Posterior vena cava (tissue), 2 donors: ENCODE measurements around the gene PLCG2. TPM values are rescaled to one million over a fixed set of nuclear protein-coding genes. Genes with fewer than 3 reads are reported as not detected.
"Not testable (repeated sequence)": the region's sequence is repeated elsewhere in the genome, so short reads cannot be mapped to it uniquely, and the experiment has no call there.

ENCODE experiments used
- DNase-seq: peaks from one replicate; pipeline ENCODE4 v3.0.0-alpha.2; 2020; ENCODE audit warnings: low spot score
- intact Hi-C, 2 donors: fragments of 100-400 bp; cut with DNase I; formaldehyde crosslinking; loops; one replicate each; pipeline versions ENCODE4 v1.14.1 to v1.14.2; 2022 to 2023
- long read RNA-seq, 2 donors: library from polyadenylated mRNA; unstranded; transcript quantifications; one replicate each; pipeline ENCODE4 v2.0.0, GENCODE V29; 2020 to 2021
- total RNA-seq, 2 donors: library from RNA; stranded (reverse); fragmentation: NEBNext Ultra II Directional; extraction: Animal tissue kit (Norgen Biotek cat#: 25700); gene quantifications; one replicate each; pipeline ENCODE4 v1.2.1, GENCODE V29; 2021
- donor health status: DM: yes; HTN: yes; CAD: no.
- donor health status: DM: yes; HTN: yes; CAD: no.

PLCG2 gene
- 10 to 100 TPM; 15.9 to 24.5 TPM for total RNA-seq
- long read RNA-seq, donor 1, full-length matches to known transcripts = 1 of 4 reads
- long read RNA-seq, donor 1, partial matches to known transcripts = 3 of 4 reads
- long read RNA-seq, donor 1, other reads (novel, unspliced or antisense) = 0 of 4 reads
- long read RNA-seq, donor 2, partial matches to known transcripts = 9 of 10 reads
- long read RNA-seq, donor 2, other reads (novel, unspliced or antisense) = 1 of 10 reads

- DNase-seq = peak; percentile 93
- intact Hi-C loops = no loop called here
These were observed at the start of gene PLCG2 for GRCh38 chr16:81778861-81779535. TSS of gene PLCG2 (plus strand) at chr16:81779291. CDS start at chr16:81785990, 6,699 bp downstream.

GRCh38 chr16:81729451-81729850 is 49.6 kb upstream of the PLCG2 start:
- DNase-seq = no peak
- intact Hi-C loops = no loop called here

GRCh38 chr16:81730090-81731051 is 48.7 kb upstream of the PLCG2 start:
- peak; percentile 95 for DNase-seq
- intact Hi-C loops = loop anchor here in 1 of 2 donors (10.0 kb wide), 1 partner anchor 526 kb away; no protein-coding TSS in a partner anchor

- intact Hi-C loops = loop anchor here in 1 of 2 donors (10.0 kb wide), 1 partner anchor 527 kb away; no protein-coding TSS in a partner anchor
- no peak for DNase-seq
These were observed 47.4 kb upstream of the PLCG2 start for GRCh38 chr16:81731649-81732048.

- intact Hi-C loops = loop anchor here in 1 of 2 donors (10.0 kb wide), 1 partner anchor 528 kb away; no protein-coding TSS in a partner anchor
These were observed 46.4 kb upstream of the PLCG2 start for GRCh38 chr16:81732699-81733098.

GRCh38 chr16:81733295-81733694 is 45.8 kb upstream of the PLCG2 start:
- DNase-seq = no peak
- intact Hi-C loops = loop anchor here in 1 of 2 donors (10.0 kb wide), 1 partner anchor 528 kb away; no protein-coding TSS in a partner anchor

More at GRCh38 chr16:81732699-81733098, 46.4 kb upstream of the PLCG2 start:
- peak; percentile 19 for DNase-seq

- peak; percentile 50 for DNase-seq
- intact Hi-C loops = loop anchor here in 1 of 2 donors (10.0 kb wide), 1 partner anchor 530 kb away; no protein-coding TSS in a partner anchor
These were observed 44.3 kb upstream of the PLCG2 start for GRCh38 chr16:81734632-81735434.

- peak; percentile 90 for DNase-seq
- intact Hi-C loops = loop anchor here in 1 of 2 donors (10.0 kb wide), 1 partner anchor 533 kb away; no protein-coding TSS in a partner anchor
These were observed 41.1 kb upstream of the PLCG2 start for GRCh38 chr16:81737885-81738536.

GRCh38 chr16:81738783-81739496 is 40.2 kb upstream of the PLCG2 start:
- DNase-seq = peak; percentile 91

GRCh38 chr16:81739503-81739902 is 39.6 kb upstream of the PLCG2 start:
- intact Hi-C loops = loop anchor here in 1 of 2 donors (10.0 kb wide), 1 partner anchor 535 kb away; no protein-coding TSS in a partner anchor
- peak; percentile 49 for DNase-seq

More at GRCh38 chr16:81738783-81739496, 40.2 kb upstream of the PLCG2 start:
- intact Hi-C loops = loop anchor here in 1 of 2 donors (10.0 kb wide), 1 partner anchor 534 kb away; no protein-coding TSS in a partner anchor

GRCh38 chr16:81740169-81740568 is 38.9 kb upstream of the PLCG2 start:
- peak; percentile 58 for DNase-seq
- intact Hi-C loops = no loop called here

GRCh38 chr16:81741430-81741770 is 37.7 kb upstream of the PLCG2 start:
- DNase-seq = peak; percentile 25
- intact Hi-C loops = not testable (repeated sequence)

GRCh38 chr16:81744385-81744784 is 34.7 kb upstream of the PLCG2 start:
- intact Hi-C loops = no loop called here
- DNase-seq = no peak

GRCh38 chr16:81744911-81745310 is 34.2 kb upstream of the PLCG2 start:
- DNase-seq = no peak
- intact Hi-C loops = no loop called here

GRCh38 chr16:81745704-81746558 is 33.2 kb upstream of the PLCG2 start:
- intact Hi-C loops = no loop called here
- peak; percentile 91 for DNase-seq

- no peak for DNase-seq
- intact Hi-C loops = no loop called here
These were observed 32.5 kb upstream of the PLCG2 start for GRCh38 chr16:81746566-81746965.
